Activated naive CD8-positive, alpha-beta T cell treated with anti-CD3 and anti-CD28 coated beads, Interleukin-2, amount 10 ng/mL, durations not matched to agents 7 days and 5 days (primary cell): ENCODE results near the gene THSD4. TPM values are rescaled to one million over a fixed set of nuclear protein-coding genes. Genes with fewer than 3 reads are reported as not detected.

ENCODE experiments used
- ATAC-seq: fragments of 150-1000 bp; cut with Tn5 transposase; one replicate; pipeline ENCODE4 v1.10.0; 2021; ENCODE audit warnings: low read depth, moderate library complexity
- POLR2A ChIA-PET: fragments of 350-600 bp; sonication (Branson Sonifier 250); formaldehyde crosslinking; loops from one replicate; lab custom pipeline; 2021; ENCODE audit warnings: antibody characterized with exemption; lab: Charles Lee
- DNase-seq: peaks from one replicate; pipeline ENCODE4 v3.0.0; 2021
- H3K27ac Mint-ChIP-seq: one replicate; pipeline ENCODE4 v1.8.0; 2022; ENCODE audit warnings: mild to moderate bottlenecking, mixed read lengths
- H3K27me3 Mint-ChIP-seq: one replicate; pipeline ENCODE4 v1.8.0; 2022; ENCODE audit warnings: mild to moderate bottlenecking, moderate library complexity, mixed read lengths
- H3K36me3 Mint-ChIP-seq: one replicate; pipeline ENCODE4 v1.8.0; 2021; ENCODE audit warnings: mild to moderate bottlenecking, mixed read lengths
- H3K4me1 Mint-ChIP-seq: one replicate; pipeline ENCODE4 v1.8.0; 2021; ENCODE audit warnings: mixed read lengths
- H3K4me3 Mint-ChIP-seq: one replicate; pipeline ENCODE4 v1.8.0; 2022; ENCODE audit warnings: mild to moderate bottlenecking, moderate library complexity, mixed read lengths
- H3K9me3 Mint-ChIP-seq: one replicate; pipeline ENCODE4 v1.8.0; 2021; ENCODE audit warnings: mixed read lengths
- total RNA-seq, 2 experiments: library from RNA; stranded (reverse); gene quantifications; one replicate each; pipeline ENCODE4 v1.2.3, GENCODE V29; 2021

The THSD4 gene
- not detected for total RNA-seq

- POLR2A ChIA-PET = no interaction called here
- Mint-ChIP-seq H3K27me3 (peaks cover 45% of the 10 kb centered on the region), H3K9me3 (no peaks in the 10 kb centered on the region), H3K4me1 (peaks cover 2% of the 10 kb centered on the region), H3K27ac (no peak within 1 kb of the TSS), H3K36me3 (no peaks in the 10 kb centered on the region), H3K4me3 (peak within 1 kb of the TSS; percentile 69)
- ATAC-seq (peak; percentile 71), DNase-seq (peak; percentile 78)
Observed at GRCh38 chr15:71114887-71115566, at the start of gene THSD4. Gene THSD4, plus strand, starts transcription at chr15:71115471.

- Mint-ChIP-seq H3K27ac (no peak overlapping the region), H3K4me1 (no peaks in the 10 kb centered on the region), H3K36me3 (no peaks in the 10 kb centered on the region), H3K4me3 (no peak overlapping the region), H3K27me3 (peaks cover 7% of the 10 kb centered on the region), H3K9me3 (peaks cover 1% of the 10 kb centered on the region)
- POLR2A ChIA-PET = no interaction called here
- ATAC-seq (no peak), DNase-seq (no peak)
Observed at GRCh38 chr15:71066983-71067382, 48.3 kb upstream of the THSD4 start.

GRCh38 chr15:71069693-71070092, 45.6 kb upstream of the THSD4 start:
- Mint-ChIP-seq H3K4me3 (no peak overlapping the region), H3K9me3 (peaks cover 1% of the 10 kb centered on the region), H3K36me3 (no peaks in the 10 kb centered on the region), H3K4me1 (no peaks in the 10 kb centered on the region), H3K27ac (no peak overlapping the region), H3K27me3 (peaks cover 7% of the 10 kb centered on the region)
- POLR2A ChIA-PET = no interaction called here
- no peak for ATAC-seq
- no peak for DNase-seq

- POLR2A ChIA-PET = no interaction called here
- Mint-ChIP-seq H3K4me3 (no peak overlapping the region), H3K36me3 (no peaks in the 10 kb centered on the region), H3K27me3 (peaks cover 4% of the 10 kb centered on the region), H3K9me3 (peaks cover 1% of the 10 kb centered on the region), H3K4me1 (no peaks in the 10 kb centered on the region), H3K27ac (no peak overlapping the region)
- no peak for DNase-seq
- ATAC-seq = no peak
Observed at GRCh38 chr15:71071529-71071928, 43.7 kb upstream of the THSD4 start.

DNA sequence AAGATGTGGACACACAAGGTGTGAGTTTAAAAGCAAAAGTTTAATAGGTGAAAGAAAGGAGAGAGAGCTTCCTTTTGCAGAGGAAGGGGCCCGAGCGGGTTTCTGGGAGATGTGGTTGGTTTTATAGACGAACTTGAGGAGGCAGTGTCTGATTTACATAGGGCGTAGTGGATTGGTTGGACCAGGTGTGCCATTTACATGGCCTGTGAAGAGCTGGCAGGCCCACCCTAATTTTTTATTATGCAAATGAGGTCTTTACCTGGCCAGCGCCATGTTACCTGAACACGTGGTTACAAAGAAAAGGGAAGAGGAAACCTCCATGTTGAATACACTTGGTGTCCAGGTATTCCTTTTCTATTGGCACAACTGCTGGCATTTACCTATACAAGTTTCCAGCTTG, 42.8 kb upstream of the THSD4 start:
- peaks cover 1% of the 10 kb centered on the region for H3K9me3 Mint-ChIP-seq
- POLR2A ChIA-PET = no interaction called here

GRCh38 chr15:71078506-71079207, 36.6 kb upstream of the THSD4 start:
- no peak for ATAC-seq
- POLR2A ChIA-PET = no interaction called here
- Mint-ChIP-seq H3K27ac (no peak overlapping the region), H3K9me3 (no peaks in the 10 kb centered on the region), H3K4me1 (no peaks in the 10 kb centered on the region), H3K27me3 (peaks cover 2% of the 10 kb centered on the region), H3K36me3 (no peaks in the 10 kb centered on the region), H3K4me3 (no peak overlapping the region)
- no peak for DNase-seq

More for the DNA sequence above, 42.8 kb upstream of the THSD4 start:
- Mint-ChIP-seq H3K4me1 (no peaks in the 10 kb centered on the region), H3K36me3 (no peaks in the 10 kb centered on the region), H3K4me3 (no peak overlapping the region), H3K27me3 (peaks cover 4% of the 10 kb centered on the region), H3K27ac (no peak overlapping the region)
- no peak for ATAC-seq
- no peak for DNase-seq

- Mint-ChIP-seq H3K27ac (no peak overlapping the region), H3K9me3 (no peaks in the 10 kb centered on the region), H3K4me1 (no peaks in the 10 kb centered on the region), H3K36me3 (no peaks in the 10 kb centered on the region), H3K27me3 (peaks cover 2% of the 10 kb centered on the region), H3K4me3 (no peak overlapping the region)
- DNase-seq (no peak), ATAC-seq (no peak)
- POLR2A ChIA-PET = no interaction called here
Observed at GRCh38 chr15:71079208-71080044, 35.8 kb upstream of the THSD4 start.

GRCh38 chr15:71080166-71080565, 35.1 kb upstream of the THSD4 start:
- ATAC-seq (no peak), DNase-seq (no peak)
- Mint-ChIP-seq H3K27ac (no peak overlapping the region), H3K4me3 (no peak overlapping the region), H3K9me3 (no peaks in the 10 kb centered on the region), H3K4me1 (no peaks in the 10 kb centered on the region), H3K36me3 (no peaks in the 10 kb centered on the region), H3K27me3 (peaks cover 2% of the 10 kb centered on the region)
- POLR2A ChIA-PET = no interaction called here

GRCh38 chr15:71080705-71081104, 34.6 kb upstream of the THSD4 start:
- Mint-ChIP-seq H3K36me3 (no peaks in the 10 kb centered on the region), H3K4me3 (no peak overlapping the region), H3K27me3 (peaks cover 2% of the 10 kb centered on the region), H3K27ac (no peak overlapping the region), H3K4me1 (no peaks in the 10 kb centered on the region), H3K9me3 (no peaks in the 10 kb centered on the region)
- no peak for DNase-seq
- no peak for ATAC-seq
- POLR2A ChIA-PET = no interaction called here

DNA sequence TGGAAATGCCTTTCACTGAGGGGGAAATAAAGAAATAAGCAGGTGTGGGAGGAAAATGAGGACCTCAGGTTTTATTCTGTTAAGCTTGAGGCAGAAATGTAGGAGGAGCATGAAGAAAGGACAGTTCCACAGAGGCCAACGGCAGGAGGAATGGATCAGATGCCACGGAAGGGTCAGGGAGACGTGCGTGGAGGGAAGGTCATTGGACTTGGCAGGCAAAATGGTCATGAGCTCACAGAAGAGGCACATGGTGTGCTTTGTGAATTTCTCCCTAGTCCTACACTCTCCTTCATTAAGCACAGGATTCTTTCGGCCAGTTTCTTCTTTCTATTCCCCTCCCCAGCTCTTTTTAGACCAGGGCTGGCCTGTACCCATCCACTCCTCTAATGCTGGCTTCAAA, 32.5 kb upstream of the THSD4 start:
- H3K36me3 Mint-ChIP-seq = no peaks in the 10 kb centered on the region
- H3K27ac Mint-ChIP-seq = no peak overlapping the region
- no peaks in the 10 kb centered on the region for H3K9me3 Mint-ChIP-seq
- H3K27me3 Mint-ChIP-seq = peaks cover 10% of the 10 kb centered on the region
- ATAC-seq = no peak
- no peak overlapping the region for H3K4me3 Mint-ChIP-seq
- POLR2A ChIA-PET = no interaction called here
- H3K4me1 Mint-ChIP-seq = no peaks in the 10 kb centered on the region
- DNase-seq = no peak

DNA sequence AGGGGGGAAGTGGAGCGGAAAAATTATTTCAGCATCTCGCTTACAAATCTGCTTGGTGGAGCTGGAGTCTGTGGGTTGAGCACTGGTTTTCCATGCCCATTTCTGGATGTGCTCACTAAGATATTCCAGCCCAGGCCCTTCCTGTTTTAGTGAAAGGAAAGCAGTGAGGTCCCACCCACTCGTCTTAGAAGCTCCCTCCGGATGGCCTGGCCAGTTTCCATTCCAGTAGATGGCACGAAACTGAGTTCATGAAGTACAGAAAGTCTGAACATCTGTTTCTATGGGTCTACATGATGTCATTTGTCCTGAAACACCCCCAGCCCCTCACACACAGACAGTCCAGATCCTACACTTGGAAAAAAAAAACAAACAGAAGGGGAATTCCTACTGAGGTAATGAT, 31.9 kb upstream of the THSD4 start:
- no peak overlapping the region for H3K27ac Mint-ChIP-seq
- peaks cover 10% of the 10 kb centered on the region for H3K27me3 Mint-ChIP-seq
- H3K36me3 Mint-ChIP-seq = no peaks in the 10 kb centered on the region
- no peak overlapping the region for H3K4me3 Mint-ChIP-seq
- ATAC-seq (no peak), DNase-seq (no peak)
- H3K4me1 Mint-ChIP-seq = no peaks in the 10 kb centered on the region
- H3K9me3 Mint-ChIP-seq = no peaks in the 10 kb centered on the region
- POLR2A ChIA-PET = no interaction called here

DNA sequence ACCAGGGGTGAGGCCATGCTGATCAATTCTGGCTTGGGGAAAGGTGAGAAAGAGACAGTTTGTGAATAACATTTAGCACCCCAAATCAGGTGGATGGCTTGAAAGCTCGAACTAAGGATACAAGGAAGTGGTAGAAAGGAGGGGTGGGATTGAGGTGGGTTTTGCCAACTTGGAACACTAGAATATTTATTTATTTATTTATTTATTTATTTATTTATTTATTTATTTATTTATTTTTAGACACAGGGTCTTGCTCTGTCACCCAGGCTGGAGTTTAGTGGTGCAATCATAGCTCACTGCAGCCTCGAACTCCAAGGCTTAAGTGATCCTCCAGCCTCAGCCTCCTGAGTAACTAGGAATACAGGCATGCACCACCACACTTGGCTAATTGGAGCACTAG, 31.0 kb upstream of the THSD4 start:
- Mint-ChIP-seq H3K27me3 (peaks cover 9% of the 10 kb centered on the region), H3K4me1 (no peaks in the 10 kb centered on the region), H3K4me3 (no peak overlapping the region), H3K36me3 (no peaks in the 10 kb centered on the region), H3K27ac (no peak overlapping the region), H3K9me3 (no peaks in the 10 kb centered on the region)
- POLR2A ChIA-PET = no interaction called here
- no peak for DNase-seq
- no peak for ATAC-seq

GRCh38 chr15:71085809-71086208, 29.5 kb upstream of the THSD4 start:
- no peak overlapping the region for H3K27ac Mint-ChIP-seq
- H3K4me1 Mint-ChIP-seq = no peaks in the 10 kb centered on the region
- H3K9me3 Mint-ChIP-seq = no peaks in the 10 kb centered on the region
- DNase-seq (no peak), ATAC-seq (no peak)
- POLR2A ChIA-PET = no interaction called here
- H3K4me3 Mint-ChIP-seq = no peak overlapping the region
- peaks cover 9% of the 10 kb centered on the region for H3K27me3 Mint-ChIP-seq
- H3K36me3 Mint-ChIP-seq = no peaks in the 10 kb centered on the region
